HepG2 (cell line): ENCODE data around the gene ZNF22. TPM values are rescaled to one million over a fixed set of nuclear protein-coding genes. Genes with fewer than 3 reads are reported as not detected.

Source experiments
- CBX2 ChIP-seq, 2 experiments: fragments of 200-600 bp in 1 of 2; sonication (generic); formaldehyde crosslinking in 1 of 2; IDR thresholded peaks; 2 replicates each; pipeline versions ENCODE4 v1.7.0 to v1.8.1; 2018 to 2022; ENCODE audit warnings: low read depth in 2 of 2, low read length in 1 of 2, mild to moderate bottlenecking in 1 of 2, missing genetic modification reagents in 1 of 2
- KMT2B ChIP-seq: IDR thresholded peaks from 2 replicates; pipeline ENCODE4 v1.6.1; 2016; ENCODE audit warnings: missing genetic modification reagents, missing compliant biosample characterization
- MATR3 ChIP-seq: sonication (generic); formaldehyde crosslinking; IDR thresholded peaks from 2 replicates; pipeline ENCODE4 v1.4.0; 2020; ENCODE audit warnings: missing genetic modification reagents
- MED1 ChIP-seq: sonication (generic); formaldehyde crosslinking; IDR thresholded peaks from 2 replicates; pipeline ENCODE4 v1.4.0; 2020; ENCODE audit warnings: missing genetic modification reagents
- MNT ChIP-seq: fragments of 450-650 bp; IDR thresholded peaks from 2 replicates; pipeline ENCODE4 v1.6.1; 2016
- PAF1 ChIP-seq: IDR thresholded peaks from 2 replicates; pipeline ENCODE4 v1.6.1; 2016; ENCODE audit warnings: missing genetic modification reagents, missing compliant biosample characterization
- PHF21A ChIP-seq: sonication (generic); formaldehyde crosslinking; IDR thresholded peaks from 2 replicates; pipeline ENCODE4 v1.5.0; 2020; ENCODE audit warnings: mild to moderate bottlenecking, missing genetic modification reagents
- RAD51 ChIP-seq: fragments of 450-650 bp; IDR thresholded peaks from 2 replicates; pipeline ENCODE4 v1.6.1; 2016; ENCODE audit warnings: borderline replicate concordance
- REPIN1 ChIP-seq: sonication (generic); formaldehyde crosslinking; IDR thresholded peaks from 2 replicates; pipeline ENCODE4 v1.8.0; 2022; ENCODE audit warnings: missing genetic modification reagents, low read depth, mild to moderate bottlenecking, borderline replicate concordance
- SMAD3 ChIP-seq: sonication (generic); formaldehyde crosslinking; IDR thresholded peaks from 2 replicates; pipeline ENCODE4 v1.4.0; 2020; ENCODE audit warnings: missing genetic modification reagents
- SP2 ChIP-seq: sonication (generic); formaldehyde crosslinking; IDR thresholded peaks from 2 replicates; pipeline ENCODE4 v1.5.1; 2020; ENCODE audit warnings: mild to moderate bottlenecking, missing genetic modification reagents
- TGIF2 ChIP-seq: IDR thresholded peaks from 2 replicates; pipeline ENCODE4 v1.6.1; 2016; ENCODE audit warnings: control low read depth, missing compliant biosample characterization
- ZBTB7A ChIP-seq: sonication (generic); formaldehyde crosslinking; IDR thresholded peaks from 2 replicates; pipeline ENCODE4 v1.8.0; 2022; ENCODE audit warnings: mild to moderate bottlenecking, missing genetic modification reagents
- ZFP62 ChIP-seq: sonication (generic); formaldehyde crosslinking; IDR thresholded peaks from 2 replicates; pipeline ENCODE4 v1.4.0; 2020; ENCODE audit warnings: missing genetic modification reagents
- ZMAT5 ChIP-seq: sonication (generic); formaldehyde crosslinking; IDR thresholded peaks from 2 replicates; pipeline ENCODE4 v1.5.0; 2020; ENCODE audit warnings: mild to moderate bottlenecking, low read depth, missing genetic modification reagents, borderline replicate concordance
- polyA plus RNA-seq, 8 experiments: library from polyadenylated mRNA; depleted of rRNA in 3 of 8; stranded (reverse) in 7 of 8; unstranded in 1 of 8; fragments of >200 nt; fragmentation: Illumina TruSeq in 4 of 8; extraction: Trizol in 4 of 8; gene quantifications; 2 replicates each; pipeline versions ENCODE4 v1.2.1 to v1.2.3, GENCODE V29; 2011 to 2016; ENCODE audit warnings: low read depth in 4 of 8, missing spikeins in 1 of 8, mixed read lengths in 1 of 8; ENCODE audit not compliant: insufficient read depth in 1 of 8
- total RNA-seq, 5 experiments: library from RNA; depleted of rRNA; stranded (reverse); fragments of >200 nt; fragmentation: Illumina TruSeq; extraction: Trizol; gene quantifications; 2 replicates each; pipeline ENCODE4 v1.2.3, GENCODE V29; 2016; ENCODE audit warnings: low read depth in 1 of 5
- TF ChIP-seq, protein P1 (sequence below): sonication (generic); formaldehyde crosslinking; IDR thresholded peaks from 2 replicates; pipeline ENCODE4 v1.5.1; 2020; ENCODE audit warnings: missing genetic modification reagents, mild to moderate bottlenecking, borderline replicate concordance
- TF ChIP-seq, protein P2 (sequence below): IDR thresholded peaks from 2 replicates; pipeline ENCODE4 v1.4.0; 2020; ENCODE audit warnings: mild to moderate bottlenecking, missing genetic modification reagents
- TF ChIP-seq, protein P3 (sequence below): sonication (generic); formaldehyde crosslinking; IDR thresholded peaks from 2 replicates; pipeline ENCODE4 v1.4.0; 2020; ENCODE audit warnings: missing genetic modification reagents

The ZNF22 gene
- total and polyA plus RNA-seq, 2 of the 13 experiments (the other 11 are each of a cell fraction or from before 2014, with no cell fraction given), result 0.40 to 1.3 TPM

DNA sequence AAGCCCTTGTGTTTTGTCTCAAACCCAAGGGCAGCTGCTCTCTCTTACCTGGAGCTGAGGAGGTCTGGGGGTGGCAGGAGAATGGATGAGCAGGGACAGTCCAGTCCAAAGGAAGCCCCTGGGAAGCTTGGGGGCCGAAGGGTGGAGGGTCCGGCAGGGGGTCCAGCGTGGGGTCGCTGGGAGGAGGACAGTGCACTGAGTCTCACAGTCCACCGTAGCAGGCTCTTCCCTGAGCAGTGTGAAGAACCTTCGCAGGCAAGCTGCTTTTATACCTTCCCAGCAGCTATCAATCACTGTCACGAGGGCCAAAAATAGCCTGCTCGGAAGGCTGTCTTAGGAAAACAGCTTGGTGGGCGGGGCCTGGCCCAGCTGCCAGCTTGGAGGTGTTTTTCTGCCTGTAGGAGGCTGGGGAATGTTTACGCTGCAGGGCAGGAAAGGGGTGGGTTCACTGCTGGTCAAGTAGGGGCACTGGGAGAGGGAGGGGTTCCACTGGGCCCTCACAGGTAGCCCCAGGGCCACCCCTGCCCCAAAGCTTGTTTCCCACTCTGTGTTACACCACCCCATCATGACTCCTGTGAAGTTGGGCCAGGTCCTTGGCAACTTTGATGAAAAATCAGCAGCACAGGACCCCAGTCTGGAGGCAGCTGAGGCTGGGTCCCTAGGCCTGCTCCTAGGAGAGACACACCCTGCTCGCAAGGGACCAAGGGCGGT lies 22.0 kb upstream of the ZNF22 start, which contains the start of gene DEPP1 (continued):
- TF ChIP-seq REPIN1 (0 out of 2 replicates have a peak, but pooled peaks have one; percentile 83), ZFP62 (CRISPR knock-in tag) (0 out of 2 replicates have a peak, but pooled peaks have one; percentile 46), MED1 (CRISPR knock-in tag) (peak; percentile 99), ZBTB7A (CRISPR knock-in tag) (peak; percentile 85; the same call in 1 of the 2 replicates), MNT (peak; percentile 53; the same call in 1 of the 2 replicates), MATR3 (CRISPR knock-in tag) (no peak), TGIF2 (peak; percentile 82), ZMAT5 (no peak), SMAD3 (CRISPR knock-in tag) (peak; percentile 99), RAD51 (no peak), CBX2 (IDR thresholded peaks at IDR 0.05; ENCODE audit: low read depth, low read length) (no peak), CBX2 (CRISPR knock-in tag; IDR thresholded peaks at IDR 0.05; ENCODE audit: low read depth) (no peak), PAF1 (CRISPR knock-in tag) (peak; percentile 100), KMT2B (peak; percentile 43; the same call in 1 of the 2 replicates), PHF21A (CRISPR knock-in tag) (0 out of 2 replicates have a peak, but pooled peaks have one; percentile 57), SP2 (CRISPR knock-in tag) (peak; percentile 49)
- TF ChIP-seq, protein P1, sequence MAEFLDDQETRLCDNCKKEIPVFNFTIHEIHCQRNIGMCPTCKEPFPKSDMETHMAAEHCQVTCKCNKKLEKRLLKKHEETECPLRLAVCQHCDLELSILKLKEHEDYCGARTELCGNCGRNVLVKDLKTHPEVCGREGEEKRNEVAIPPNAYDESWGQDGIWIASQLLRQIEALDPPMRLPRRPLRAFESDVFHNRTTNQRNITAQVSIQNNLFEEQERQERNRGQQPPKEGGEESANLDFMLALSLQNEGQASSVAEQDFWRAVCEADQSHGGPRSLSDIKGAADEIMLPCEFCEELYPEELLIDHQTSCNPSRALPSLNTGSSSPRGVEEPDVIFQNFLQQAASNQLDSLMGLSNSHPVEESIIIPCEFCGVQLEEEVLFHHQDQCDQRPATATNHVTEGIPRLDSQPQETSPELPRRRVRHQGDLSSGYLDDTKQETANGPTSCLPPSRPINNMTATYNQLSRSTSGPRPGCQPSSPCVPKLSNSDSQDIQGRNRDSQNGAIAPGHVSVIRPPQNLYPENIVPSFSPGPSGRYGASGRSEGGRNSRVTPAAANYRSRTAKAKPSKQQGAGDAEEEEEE (CRISPR knock-in tag), result peak; percentile 61; the same call in 1 of the 2 replicates
- TF ChIP-seq, protein P2, sequence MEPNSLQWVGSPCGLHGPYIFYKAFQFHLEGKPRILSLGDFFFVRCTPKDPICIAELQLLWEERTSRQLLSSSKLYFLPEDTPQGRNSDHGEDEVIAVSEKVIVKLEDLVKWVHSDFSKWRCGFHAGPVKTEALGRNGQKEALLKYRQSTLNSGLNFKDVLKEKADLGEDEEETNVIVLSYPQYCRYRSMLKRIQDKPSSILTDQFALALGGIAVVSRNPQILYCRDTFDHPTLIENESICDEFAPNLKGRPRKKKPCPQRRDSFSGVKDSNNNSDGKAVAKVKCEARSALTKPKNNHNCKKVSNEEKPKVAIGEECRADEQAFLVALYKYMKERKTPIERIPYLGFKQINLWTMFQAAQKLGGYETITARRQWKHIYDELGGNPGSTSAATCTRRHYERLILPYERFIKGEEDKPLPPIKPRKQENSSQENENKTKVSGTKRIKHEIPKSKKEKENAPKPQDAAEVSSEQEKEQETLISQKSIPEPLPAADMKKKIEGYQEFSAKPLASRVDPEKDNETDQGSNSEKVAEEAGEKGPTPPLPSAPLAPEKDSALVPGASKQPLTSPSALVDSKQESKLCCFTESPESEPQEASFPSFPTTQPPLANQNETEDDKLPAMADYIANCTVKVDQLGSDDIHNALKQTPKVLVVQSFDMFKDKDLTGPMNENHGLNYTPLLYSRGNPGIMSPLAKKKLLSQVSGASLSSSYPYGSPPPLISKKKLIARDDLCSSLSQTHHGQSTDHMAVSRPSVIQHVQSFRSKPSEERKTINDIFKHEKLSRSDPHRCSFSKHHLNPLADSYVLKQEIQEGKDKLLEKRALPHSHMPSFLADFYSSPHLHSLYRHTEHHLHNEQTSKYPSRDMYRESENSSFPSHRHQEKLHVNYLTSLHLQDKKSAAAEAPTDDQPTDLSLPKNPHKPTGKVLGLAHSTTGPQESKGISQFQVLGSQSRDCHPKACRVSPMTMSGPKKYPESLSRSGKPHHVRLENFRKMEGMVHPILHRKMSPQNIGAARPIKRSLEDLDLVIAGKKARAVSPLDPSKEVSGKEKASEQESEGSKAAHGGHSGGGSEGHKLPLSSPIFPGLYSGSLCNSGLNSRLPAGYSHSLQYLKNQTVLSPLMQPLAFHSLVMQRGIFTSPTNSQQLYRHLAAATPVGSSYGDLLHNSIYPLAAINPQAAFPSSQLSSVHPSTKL (CRISPR knock-in tag), result peak; percentile 89
- TF ChIP-seq, protein P3, sequence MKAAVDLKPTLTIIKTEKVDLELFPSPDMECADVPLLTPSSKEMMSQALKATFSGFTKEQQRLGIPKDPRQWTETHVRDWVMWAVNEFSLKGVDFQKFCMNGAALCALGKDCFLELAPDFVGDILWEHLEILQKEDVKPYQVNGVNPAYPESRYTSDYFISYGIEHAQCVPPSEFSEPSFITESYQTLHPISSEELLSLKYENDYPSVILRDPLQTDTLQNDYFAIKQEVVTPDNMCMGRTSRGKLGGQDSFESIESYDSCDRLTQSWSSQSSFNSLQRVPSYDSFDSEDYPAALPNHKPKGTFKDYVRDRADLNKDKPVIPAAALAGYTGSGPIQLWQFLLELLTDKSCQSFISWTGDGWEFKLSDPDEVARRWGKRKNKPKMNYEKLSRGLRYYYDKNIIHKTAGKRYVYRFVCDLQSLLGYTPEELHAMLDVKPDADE (CRISPR knock-in tag), result 0 out of 2 replicates have a peak, but pooled peaks have one; percentile 26
